ENCODE results near the gene ATP5F1E. TPM values are rescaled to one million over a fixed set of nuclear protein-coding genes. Genes with fewer than 3 reads are reported as not detected.
"Not testable (repeated sequence)": the region's sequence is repeated elsewhere in the genome, so short reads cannot be mapped to it uniquely, and the experiment has no call there.

ATP5F1E gene
- total RNA-seq, 1 donor from 2014 or later = 94.4 TPM

DNA sequence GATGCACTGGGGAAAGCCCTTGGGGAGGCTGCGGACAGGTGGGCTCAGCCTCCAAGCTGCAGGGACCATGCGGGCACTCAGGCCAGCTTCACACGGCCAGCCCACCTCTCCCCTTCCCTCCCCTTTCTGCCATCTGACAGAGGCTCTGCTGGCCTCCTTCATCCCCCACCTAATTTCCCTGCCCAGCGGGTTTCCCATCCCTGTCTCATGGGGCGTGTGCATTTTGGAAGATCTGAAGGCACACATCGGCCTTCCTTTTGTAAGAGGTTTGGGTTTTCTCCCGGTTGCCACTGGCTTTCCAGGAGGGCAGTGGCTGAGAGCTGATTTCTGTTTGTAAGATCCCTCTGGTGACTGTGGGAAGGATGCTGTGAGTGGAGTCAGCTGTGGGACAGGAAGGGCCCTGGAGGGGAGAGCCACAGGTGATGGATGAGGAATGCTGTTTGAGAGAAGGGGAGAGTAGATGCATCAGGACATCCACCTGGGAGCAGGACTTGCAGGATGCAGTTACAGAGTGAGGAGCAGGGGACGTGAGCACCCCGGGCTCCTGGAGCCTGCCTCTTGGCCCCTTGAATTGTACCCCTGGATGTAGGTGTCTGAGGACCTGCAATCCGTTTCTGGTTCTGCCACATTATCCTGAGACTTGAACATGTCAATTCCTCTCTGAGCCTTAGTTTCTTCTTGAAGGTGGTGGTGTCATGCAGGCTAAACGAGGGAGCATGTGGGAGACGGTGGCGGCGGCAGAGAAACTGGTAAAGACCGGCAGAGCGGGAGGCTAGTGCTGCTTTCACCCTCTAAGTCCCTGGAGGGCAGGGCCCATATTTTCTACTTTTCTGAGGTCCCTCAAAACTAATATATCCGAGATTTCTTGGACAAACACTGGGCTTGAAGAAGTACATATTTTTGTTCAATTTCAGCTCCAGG, 18.8 kb downstream of the ATP5F1E start:
- H3K4me3 Mint-ChIP-seq (ENCODE audit: unreplicated experiment) = no peak overlapping the region
- H3K36me3 Mint-ChIP-seq (ENCODE audit: low read depth, unreplicated experiment) = no peaks in the 10 kb centered on the region
- FAIRE-seq (no peak), DNase-seq (ENCODE audit: low read depth) (no peak)
- Histone ChIP-seq H3K4me3 (ENCODE audit: insufficient read depth, low read depth, low read length) (no peak overlapping the region), H3K4me1 (ENCODE audit: insufficient read depth, low read length) (peaks cover 41% of the 10 kb centered on the region), H3K9ac (ENCODE audit: low read length) (no peak overlapping the region), H4K20me1 (ENCODE audit: insufficient read depth, low read length) (no peaks in the 10 kb centered on the region), H3K79me2 (ENCODE audit: insufficient read depth, low read length) (no peaks in the 10 kb centered on the region), H2AFZ (ENCODE audit: low read depth, low read length) (peak overlapping the region; percentile 9), H3K9me3 (ENCODE audit: insufficient read depth, low read depth, low read length) (no peaks in the 10 kb centered on the region), H3K27me3 (ENCODE audit: insufficient read depth, low read length) (no peaks in the 10 kb centered on the region), H3K36me3 (ENCODE audit: insufficient read depth, low read length) (no peaks in the 10 kb centered on the region), H3K27ac (ENCODE audit: low read depth, low read length) (no peak overlapping the region), H3K4me2 (ENCODE audit: low read length) (no peak overlapping the region)
- H3K27ac Mint-ChIP-seq (ENCODE audit: unreplicated experiment) = peak overlapping the region; percentile 5
- peaks cover 34% of the 10 kb centered on the region for H3K4me1 Mint-ChIP-seq (ENCODE audit: low read depth, unreplicated experiment)
- H3K9me3 Mint-ChIP-seq (ENCODE audit: unreplicated experiment) = no peaks in the 10 kb centered on the region
- TF ChIP-seq EZH2 (IDR thresholded peaks at IDR 0.05; ENCODE audit: insufficient read depth, low read length) (no peak), CTCF (IDR thresholded peaks at IDR 0.05; ENCODE audit: insufficient read depth, low read depth, low read length) (no peak)
- H3K27me3 Mint-ChIP-seq (ENCODE audit: low read depth, unreplicated experiment) = no peaks in the 10 kb centered on the region

GRCh38 chr20:59011874-59012157, 20.3 kb downstream of the ATP5F1E start:
- not testable (repeated sequence) for H3K27me3 Mint-ChIP-seq (ENCODE audit: low read depth, unreplicated experiment); H3K9me3 Mint-ChIP-seq (ENCODE audit: unreplicated experiment)
- H3K4me1 Mint-ChIP-seq (ENCODE audit: low read depth, unreplicated experiment) = peaks cover 33% of the 10 kb centered on the region

GRCh38 chr20:59010995-59011873, 20.9 kb downstream of the ATP5F1E start:
- Mint-ChIP-seq H3K9me3 (ENCODE audit: unreplicated experiment) (no peaks in the 10 kb centered on the region), H3K36me3 (ENCODE audit: low read depth, unreplicated experiment) (no peaks in the 10 kb centered on the region), H3K4me1 (ENCODE audit: low read depth, unreplicated experiment) (peaks cover 32% of the 10 kb centered on the region), H3K27me3 (ENCODE audit: low read depth, unreplicated experiment) (no peaks in the 10 kb centered on the region), H3K27ac (ENCODE audit: unreplicated experiment) (peak overlapping the region; percentile 100), H3K4me3 (ENCODE audit: unreplicated experiment) (peak overlapping the region; percentile 68)
- peaks cover 6% of the 10 kb centered on the region for H3K79me2 ChIP-seq (ENCODE audit: insufficient read depth, low read length)
- peak overlapping the region; percentile 54 for H3K4me2 ChIP-seq (ENCODE audit: low read length)
- no peaks in the 10 kb centered on the region for H3K9me3 ChIP-seq (ENCODE audit: insufficient read depth, low read depth, low read length)
- H3K9ac ChIP-seq (ENCODE audit: low read length) = peak overlapping the region; percentile 63
- TF ChIP-seq EZH2 (IDR thresholded peaks at IDR 0.05; ENCODE audit: insufficient read depth, low read length) = no peak
- no peak for TF ChIP-seq CTCF (IDR thresholded peaks at IDR 0.05; ENCODE audit: insufficient read depth, low read depth, low read length)
- H3K27me3 ChIP-seq (ENCODE audit: insufficient read depth, low read length) = no peaks in the 10 kb centered on the region
- H3K36me3 ChIP-seq (ENCODE audit: insufficient read depth, low read length) = no peaks in the 10 kb centered on the region
- peaks cover 44% of the 10 kb centered on the region for H3K4me1 ChIP-seq (ENCODE audit: insufficient read depth, low read length)
- FAIRE-seq (no peak), DNase-seq (ENCODE audit: low read depth) (peak; percentile 91)
- H4K20me1 ChIP-seq (ENCODE audit: insufficient read depth, low read length) = no peaks in the 10 kb centered on the region
- peak overlapping the region; percentile 57 for H2AFZ ChIP-seq (ENCODE audit: low read depth, low read length)
- H3K27ac ChIP-seq (ENCODE audit: low read depth, low read length) = peak overlapping the region; percentile 79
- peak overlapping the region; percentile 1 for H3K4me3 ChIP-seq (ENCODE audit: insufficient read depth, low read depth, low read length)

More at GRCh38 chr20:59011874-59012157, 20.3 kb downstream of the ATP5F1E start:
- H3K4me3 Mint-ChIP-seq (ENCODE audit: unreplicated experiment); H3K36me3 ChIP-seq (ENCODE audit: insufficient read depth, low read length); DNase-seq (ENCODE audit: low read depth); H2AFZ ChIP-seq (ENCODE audit: low read depth, low read length); H4K20me1 ChIP-seq (ENCODE audit: insufficient read depth, low read length); H3K27me3 ChIP-seq (ENCODE audit: insufficient read depth, low read length); H3K9me3 ChIP-seq (ENCODE audit: insufficient read depth, low read depth, low read length); FAIRE-seq; H3K36me3 Mint-ChIP-seq (ENCODE audit: low read depth, unreplicated experiment); H3K79me2 ChIP-seq (ENCODE audit: insufficient read depth, low read length): not testable (repeated sequence)
- Histone ChIP-seq H3K9ac (ENCODE audit: low read length) (peak overlapping the region; percentile 63), H3K4me1 (ENCODE audit: insufficient read depth, low read length) (peaks cover 40% of the 10 kb centered on the region), H3K4me2 (ENCODE audit: low read length) (peak overlapping the region; percentile 54), H3K4me3 (ENCODE audit: insufficient read depth, low read depth, low read length) (peak overlapping the region; percentile 1), H3K27ac (ENCODE audit: low read depth, low read length) (peak overlapping the region; percentile 79)
- H3K27ac Mint-ChIP-seq (ENCODE audit: unreplicated experiment) = peak overlapping the region; percentile 100

Measured in astrocyte (in vitro differentiated cells and primary cell).